IPS DF 6.9 (cell line): ENCODE data around the gene INTS1.

Experiments
- DNase-seq: peaks from one replicate; pipeline ENCODE4 v3.0.0-alpha.2; 2013; ENCODE audit warnings: low read depth, low spot score
- H3K27ac ChIP-seq: one replicate; pipeline ENCODE4 v1.5.1; 2013; ENCODE audit warnings: low read length, control low read depth
- H3K27me3 ChIP-seq: 2 replicates; pipeline ENCODE4 v1.6.1; 2013; ENCODE audit warnings: mild to moderate bottlenecking, low read length; ENCODE audit not compliant: control insufficient read depth, insufficient read depth
- H3K36me3 ChIP-seq: 2 replicates; pipeline ENCODE4 v1.6.1; 2013; ENCODE audit warnings: low read length; ENCODE audit not compliant: control insufficient read depth, insufficient read depth
- H3K4me1 ChIP-seq: 2 replicates; pipeline ENCODE4 v1.6.1; 2013; ENCODE audit warnings: low read length; ENCODE audit not compliant: control insufficient read depth, insufficient read depth
- H3K4me3 ChIP-seq: 2 replicates; pipeline ENCODE4 v1.5.1; 2013; ENCODE audit warnings: mild to moderate bottlenecking, low read length
- H3K9me3 ChIP-seq: 2 replicates; pipeline ENCODE4 v1.6.1; 2013; ENCODE audit warnings: low read length, inconsistent platforms; ENCODE audit not compliant: control insufficient read depth, insufficient read depth
- WGBS: extraction: QIAGEN DNeasy Blood & Tissue Kit; methylation state at CpG from one replicate; pipeline ENCODE4 v1.1.7; 2013; ENCODE audit warnings: mixed read lengths, missing lambda C conversion rate; ENCODE audit not compliant: insufficient read length, insufficient coverage; 5-methylcytosine and 5-hydroxymethylcytosine counted together

Gene INTS1

GRCh38 chr7:1495564-1496242 is 8.5 kb downstream of the INTS1 start:
- Histone ChIP-seq H3K4me1 (no peaks in the 10 kb centered on the region), H3K27me3 (no peaks in the 10 kb centered on the region), H3K36me3 (peaks cover 75% of the 10 kb centered on the region), H3K4me3 (no peak overlapping the region), H3K9me3 (no peaks in the 10 kb centered on the region), H3K27ac (no peak overlapping the region)
- no peak for DNase-seq
- WGBS = no CpG with 5 or more reads among the region's 34 CpGs

GRCh38 chr7:1494866-1495563 is 9.2 kb downstream of the INTS1 start:
- H3K27me3 ChIP-seq = no peaks in the 10 kb centered on the region
- no peak for DNase-seq
- no peaks in the 10 kb centered on the region for H3K9me3 ChIP-seq
- H3K4me3 ChIP-seq = no peak overlapping the region
- WGBS = no CpG with 5 or more reads among the region's 27 CpGs
- peaks cover 72% of the 10 kb centered on the region for H3K36me3 ChIP-seq
- no peaks in the 10 kb centered on the region for H3K4me1 ChIP-seq
- H3K27ac ChIP-seq = no peak overlapping the region

- no peaks in the 10 kb centered on the region for H3K27me3 ChIP-seq
- no peak overlapping the region for H3K27ac ChIP-seq
- H3K4me3 ChIP-seq = no peak overlapping the region
- H3K9me3 ChIP-seq = no peaks in the 10 kb centered on the region
- no CpG with 5 or more reads among the region's 25 CpGs for WGBS
- no peak for DNase-seq
- peaks cover 69% of the 10 kb centered on the region for H3K36me3 ChIP-seq
- H3K4me1 ChIP-seq = no peaks in the 10 kb centered on the region
These were observed 9.7 kb downstream of the INTS1 start for GRCh38 chr7:1494447-1494846.

GRCh38 chr7:1493571-1493970 is 10.6 kb downstream of the INTS1 start:
- H3K4me1 ChIP-seq = no peaks in the 10 kb centered on the region
- H3K27ac ChIP-seq = no peak overlapping the region
- DNase-seq = no peak
- H3K4me3 ChIP-seq = no peak overlapping the region
- no CpG with 5 or more reads among the region's 26 CpGs for WGBS
- peaks cover 69% of the 10 kb centered on the region for H3K36me3 ChIP-seq
- no peaks in the 10 kb centered on the region for H3K27me3 ChIP-seq
- H3K9me3 ChIP-seq = no peaks in the 10 kb centered on the region

- no CpG with 5 or more reads among the region's 20 CpGs for WGBS
- Histone ChIP-seq H3K36me3 (peaks cover 70% of the 10 kb centered on the region), H3K4me3 (no peak overlapping the region), H3K9me3 (no peaks in the 10 kb centered on the region), H3K4me1 (no peaks in the 10 kb centered on the region), H3K27me3 (no peaks in the 10 kb centered on the region), H3K27ac (no peak overlapping the region)
- no peak for DNase-seq
These were observed 11.1 kb downstream of the INTS1 start for GRCh38 chr7:1493129-1493528.

GRCh38 chr7:1492640-1493039 is 11.5 kb downstream of the INTS1 start:
- Histone ChIP-seq H3K4me3 (no peak overlapping the region), H3K27ac (no peak overlapping the region), H3K27me3 (no peaks in the 10 kb centered on the region), H3K9me3 (no peaks in the 10 kb centered on the region), H3K36me3 (peaks cover 74% of the 10 kb centered on the region), H3K4me1 (no peaks in the 10 kb centered on the region)
- WGBS = no CpG with 5 or more reads among the region's 33 CpGs
- DNase-seq = no peak

GRCh38 chr7:1492221-1492620 is 12.0 kb downstream of the INTS1 start:
- no peaks in the 10 kb centered on the region for H3K4me1 ChIP-seq
- no CpG with 5 or more reads among the region's 10 CpGs for WGBS

GRCh38 chr7:1490837-1491236 is 13.4 kb downstream of the INTS1 start:
- no CpG with 5 or more reads among the region's 19 CpGs for WGBS
- no peak for DNase-seq
- H3K36me3 ChIP-seq = peaks cover 74% of the 10 kb centered on the region
- no peak overlapping the region for H3K4me3 ChIP-seq
- H3K9me3 ChIP-seq = no peaks in the 10 kb centered on the region
- no peaks in the 10 kb centered on the region for H3K4me1 ChIP-seq
- no peaks in the 10 kb centered on the region for H3K27me3 ChIP-seq
- no peak overlapping the region for H3K27ac ChIP-seq

More at GRCh38 chr7:1492221-1492620, 12.0 kb downstream of the INTS1 start:
- Histone ChIP-seq H3K9me3 (no peaks in the 10 kb centered on the region), H3K27ac (no peak overlapping the region), H3K4me3 (no peak overlapping the region), H3K36me3 (peaks cover 77% of the 10 kb centered on the region), H3K27me3 (no peaks in the 10 kb centered on the region)
- DNase-seq = no peak

- Histone ChIP-seq H3K4me3 (no peak overlapping the region), H3K36me3 (peaks cover 72% of the 10 kb centered on the region), H3K9me3 (no peaks in the 10 kb centered on the region), H3K4me1 (no peaks in the 10 kb centered on the region), H3K27me3 (no peaks in the 10 kb centered on the region), H3K27ac (no peak overlapping the region)
- DNase-seq = no peak
- no CpG with 5 or more reads among the region's 18 CpGs for WGBS
These were observed 14.9 kb downstream of the INTS1 start for GRCh38 chr7:1489336-1489735.

GRCh38 chr7:1488016-1488415 is 16.2 kb downstream of the INTS1 start:
- H3K36me3 ChIP-seq = peaks cover 72% of the 10 kb centered on the region
- no CpG with 5 or more reads among the region's 20 CpGs for WGBS
- no peak for DNase-seq
- H3K4me1 ChIP-seq = no peaks in the 10 kb centered on the region
- H3K9me3 ChIP-seq = no peaks in the 10 kb centered on the region
- H3K27ac ChIP-seq = no peak overlapping the region
- no peak overlapping the region for H3K4me3 ChIP-seq
- no peaks in the 10 kb centered on the region for H3K27me3 ChIP-seq

GRCh38 chr7:1487466-1487865 is 16.7 kb downstream of the INTS1 start:
- no peak overlapping the region for H3K27ac ChIP-seq
- no peaks in the 10 kb centered on the region for H3K4me1 ChIP-seq
- no peak for DNase-seq
- no peaks in the 10 kb centered on the region for H3K27me3 ChIP-seq
- no peaks in the 10 kb centered on the region for H3K9me3 ChIP-seq
- H3K4me3 ChIP-seq = no peak overlapping the region
- WGBS = no CpG with 5 or more reads among the region's 25 CpGs
- H3K36me3 ChIP-seq = peaks cover 74% of the 10 kb centered on the region
